ENCODE data around the gene KBTBD2. TPM values are rescaled to one million over a fixed set of nuclear protein-coding genes. Genes with fewer than 3 reads are reported as not detected.
"Not testable (repeated sequence)": the region's sequence is repeated elsewhere in the genome, so short reads cannot be mapped to it uniquely, and the experiment has no call there.

KBTBD2 gene
- total and polyA plus RNA-seq, 7 donors: 14.1 to 39.7 (median 28.5) TPM

- H3K9me3 ChIP-seq: no peaks in the 10 kb centered on the region
- no peaks in the 10 kb centered on the region for H3K27me3 ChIP-seq
- WGBS, 2 donors: 80 to 89% methylated on average over 1 of the region's 1 CpG
- no peak overlapping the region for H3K27ac ChIP-seq
- peaks cover 0 to 14% (median 0%) of the 10 kb centered on the region in 4 donors for H3K36me3 ChIP-seq
- peaks cover 0 to 4% (median 3%) of the 10 kb centered on the region in 4 donors for H3K4me1 ChIP-seq
- no peak for TF ChIP-seq EP300 (IDR thresholded peaks at IDR 0.05)
- TF ChIP-seq POLR2AphosphoS5 (IDR thresholded peaks at IDR 0.05): no peak
- no peak for TF ChIP-seq POLR2A (IDR thresholded peaks at IDR 0.05)
- TF ChIP-seq, protein P1, sequence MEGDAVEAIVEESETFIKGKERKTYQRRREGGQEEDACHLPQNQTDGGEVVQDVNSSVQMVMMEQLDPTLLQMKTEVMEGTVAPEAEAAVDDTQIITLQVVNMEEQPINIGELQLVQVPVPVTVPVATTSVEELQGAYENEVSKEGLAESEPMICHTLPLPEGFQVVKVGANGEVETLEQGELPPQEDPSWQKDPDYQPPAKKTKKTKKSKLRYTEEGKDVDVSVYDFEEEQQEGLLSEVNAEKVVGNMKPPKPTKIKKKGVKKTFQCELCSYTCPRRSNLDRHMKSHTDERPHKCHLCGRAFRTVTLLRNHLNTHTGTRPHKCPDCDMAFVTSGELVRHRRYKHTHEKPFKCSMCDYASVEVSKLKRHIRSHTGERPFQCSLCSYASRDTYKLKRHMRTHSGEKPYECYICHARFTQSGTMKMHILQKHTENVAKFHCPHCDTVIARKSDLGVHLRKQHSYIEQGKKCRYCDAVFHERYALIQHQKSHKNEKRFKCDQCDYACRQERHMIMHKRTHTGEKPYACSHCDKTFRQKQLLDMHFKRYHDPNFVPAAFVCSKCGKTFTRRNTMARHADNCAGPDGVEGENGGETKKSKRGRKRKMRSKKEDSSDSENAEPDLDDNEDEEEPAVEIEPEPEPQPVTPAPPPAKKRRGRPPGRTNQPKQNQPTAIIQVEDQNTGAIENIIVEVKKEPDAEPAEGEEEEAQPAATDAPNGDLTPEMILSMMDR (IDR thresholded peaks at IDR 0.05): no peak
- DNase-seq: no peak
- intact Hi-C loops (cut with DNase I): no loop called here
- H3K4me3 ChIP-seq: no peak overlapping the region
Observed at GRCh38 chr7:32910195-32910594, 18.6 kb upstream of the KBTBD2 start.

DNA sequence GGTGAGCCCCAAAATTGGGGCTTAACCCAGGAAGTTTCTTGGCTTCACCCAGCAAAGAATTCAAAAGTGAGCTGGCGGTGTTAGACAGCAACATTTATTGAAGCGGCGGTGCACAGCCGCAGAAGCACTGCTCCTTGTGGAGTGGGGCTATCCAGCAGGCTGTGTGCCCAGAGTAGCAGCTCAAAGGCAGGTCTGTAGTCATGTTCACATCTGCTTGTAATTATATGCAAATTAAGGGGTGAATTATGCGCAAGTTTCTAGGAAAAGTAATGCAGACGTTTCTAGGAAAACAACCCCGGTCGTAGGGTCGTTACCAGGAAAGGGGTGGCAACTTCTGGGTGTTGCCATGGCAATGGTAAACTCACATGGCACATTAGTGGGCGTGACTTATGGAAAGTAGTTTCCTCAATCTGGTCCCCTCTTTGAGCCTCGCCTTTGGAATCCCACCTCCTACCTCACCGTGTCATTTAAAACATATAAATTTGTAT is 13.7 kb upstream of the KBTBD2 start:
- 16 to 20% methylated on average over 12 of the region's 12 CpGs for WGBS, 2 donors
- H3K27me3 ChIP-seq: no peaks in the 10 kb centered on the region
- peak overlapping the region in 3 of 4 donors; percentile 7 to 28 (median 25) for H3K4me3 ChIP-seq
- H3K9me3 ChIP-seq: no peaks in the 10 kb centered on the region
- intact Hi-C loops (cut with DNase I): no loop called here
- H3K27ac ChIP-seq: no peak overlapping the region
- H3K36me3 ChIP-seq: no peaks in the 10 kb centered on the region
- H3K4me1 ChIP-seq: peaks cover 0 to 8% (median 7%) of the 10 kb centered on the region in 4 donors
- TF ChIP-seq POLR2AphosphoS5 (IDR thresholded peaks at IDR 0.05): peak in 2 of 4 donors; percentile 6 to 18
- no peak for TF ChIP-seq POLR2A (IDR thresholded peaks at IDR 0.05)
- DNase-seq: no peak

GRCh38 chr7:32901629-32902028 is 10.1 kb upstream of the KBTBD2 start:
- DNase-seq: no peak
- H3K27me3 ChIP-seq: no peaks in the 10 kb centered on the region
- intact Hi-C loops (cut with DNase I): no loop called here
- WGBS, 2 donors: 93 to 94% methylated on average over 7 of the region's 7 CpGs
- TF ChIP-seq POLR2AphosphoS5 (IDR thresholded peaks at IDR 0.05) (no peak), POLR2A (IDR thresholded peaks at IDR 0.05) (no peak), EP300 (IDR thresholded peaks at IDR 0.05) (no peak)
- TF ChIP-seq, protein P1 (IDR thresholded peaks at IDR 0.05): no peak
- H3K9me3 ChIP-seq: no peaks in the 10 kb centered on the region
- no peaks in the 10 kb centered on the region for H3K36me3 ChIP-seq
- H3K27ac ChIP-seq: no peak overlapping the region
- H3K4me1 ChIP-seq: peaks cover 0 to 8% (median 7%) of the 10 kb centered on the region in 4 donors
- no peak overlapping the region for H3K4me3 ChIP-seq

GRCh38 chr7:32900433-32900995 is 9.0 kb upstream of the KBTBD2 start:
- peaks cover 0 to 7% (median 6%) of the 10 kb centered on the region in 4 donors for H3K4me1 ChIP-seq
- intact Hi-C loops (cut with DNase I): no loop called here
- TF ChIP-seq EP300 (IDR thresholded peaks at IDR 0.05): no peak
- no peak for TF ChIP-seq POLR2A (IDR thresholded peaks at IDR 0.05)
- TF ChIP-seq, protein P1 (IDR thresholded peaks at IDR 0.05): no peak
- TF ChIP-seq POLR2AphosphoS5 (IDR thresholded peaks at IDR 0.05): no peak
- no peaks in the 10 kb centered on the region for H3K27me3 ChIP-seq
- H3K36me3 ChIP-seq: no peaks in the 10 kb centered on the region
- 64 to 83% methylated on average over 4 of the region's 4 CpGs for WGBS, 2 donors
- no peak overlapping the region for H3K27ac ChIP-seq
- H3K4me3 ChIP-seq: no peak overlapping the region
- DNase-seq: no peak
- no peaks in the 10 kb centered on the region for H3K9me3 ChIP-seq

DNA sequence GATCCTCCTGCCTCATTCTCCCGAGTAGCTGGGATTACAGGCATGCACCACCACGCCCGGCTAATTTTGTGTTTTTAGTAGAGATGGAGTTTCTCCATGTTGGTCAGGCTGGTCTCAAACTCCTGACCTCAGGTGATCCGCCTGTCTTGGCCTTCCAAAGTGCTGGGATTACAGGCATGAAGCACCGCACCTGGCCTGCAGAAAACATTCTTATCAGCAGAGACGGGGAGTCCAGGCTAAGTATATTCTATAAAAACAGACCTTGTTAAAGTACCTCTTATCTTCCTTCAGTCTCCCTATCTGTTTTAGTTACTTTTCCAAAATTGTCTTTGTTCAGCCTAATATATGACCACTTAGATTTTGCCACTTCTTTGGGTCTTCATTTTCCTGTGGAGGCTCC is 5.8 kb upstream of the KBTBD2 start:
- DNase-seq; H3K27ac ChIP-seq; H3K4me3 ChIP-seq; H3K27me3 ChIP-seq; intact Hi-C loops (cut with DNase I); H3K36me3 ChIP-seq; H3K9me3 ChIP-seq: not testable (repeated sequence)
- WGBS, 2 donors: 71 to 88% methylated on average over 6 of the region's 6 CpGs
- H3K4me1 ChIP-seq: peaks cover 0 to 21% (median 10%) of the 10 kb centered on the region in 4 donors

Measured in sigmoid colon (tissue), 7 donors.